ENCODE measurements around the gene FPR2.

FPR2 gene

GRCh38 chr19:51786646-51787494 is 25.9 kb downstream of the FPR2 start:
- CTCF ChIA-PET = no interaction called here
- POLR2A ChIA-PET = no interaction called here
- Histone ChIP-seq H3K4me1 (ENCODE audit: control insufficient read depth, insufficient read depth, low read length) (no peaks in the 10 kb centered on the region), H3K9me3 (ENCODE audit: control insufficient read depth, insufficient read depth, low read depth, low read length) (no peaks in the 10 kb centered on the region), H3K27ac (ENCODE audit: extremely low read depth, low read depth, low read length) (no peak overlapping the region), H3K4me3 (ENCODE audit: low read depth, low read length) (no peak overlapping the region), H3K36me3 (ENCODE audit: control insufficient read depth in 2 of 2, insufficient read depth in 1 of 2, low read length in 2 of 2) (no peaks in the 10 kb centered on the region)
- TF ChIP-seq ZBTB49 (tag by site-specific recombination; IDR thresholded peaks at IDR 0.05; ENCODE audit: low read depth) (no peak), ZNF239 (tag by site-specific recombination; IDR thresholded peaks at IDR 0.05) (no peak), ZNF324 (tag by site-specific recombination; IDR thresholded peaks at IDR 0.05) (no peak), ZBTB20 (tag by site-specific recombination; IDR thresholded peaks at IDR 0.05) (no peak), ZNF624 (tag by site-specific recombination; IDR thresholded peaks at IDR 0.05) (no peak), PRDM2 (tag by site-specific recombination; IDR thresholded peaks at IDR 0.05; ENCODE audit: borderline replicate concordance) (no peak), ZNF670 (tag by site-specific recombination; IDR thresholded peaks at IDR 0.05; ENCODE audit: low read depth) (no peak), ZNF366 (tag by site-specific recombination; conservative IDR thresholded peaks at IDR 0.05) (no peak), RBAK (tag by site-specific recombination; IDR thresholded peaks at IDR 0.05) (no peak), ZNF791 (tag by site-specific recombination; IDR thresholded peaks at IDR 0.05) (no peak), ZNF354C (tag by site-specific recombination; IDR thresholded peaks at IDR 0.05; ENCODE audit: borderline replicate concordance, low read depth) (no peak), ZNF585B (tag by site-specific recombination; IDR thresholded peaks at IDR 0.05) (no peak), KLF1 (tag by site-specific recombination; IDR thresholded peaks at IDR 0.05) (no peak), ZNF768 (tag by site-specific recombination; IDR thresholded peaks at IDR 0.05) (no peak), ZNF580 (tag by site-specific recombination; IDR thresholded peaks at IDR 0.05) (no peak), YY1 (tag by site-specific recombination; IDR thresholded peaks at IDR 0.05) (no peak), ZNF132 (tag by site-specific recombination; IDR thresholded peaks at IDR 0.05; ENCODE audit: borderline replicate concordance) (no peak)

- POLR2A ChIA-PET = no interaction called here
- TF ChIP-seq BCL11A (tag by site-specific recombination; IDR thresholded peaks at IDR 0.05; ENCODE audit: low read depth) (no peak), KLF9 (tag by site-specific recombination; IDR thresholded peaks at IDR 0.05; ENCODE audit: low read depth) (no peak), ZNF394 (tag by site-specific recombination; IDR thresholded peaks at IDR 0.05; ENCODE audit: borderline replicate concordance) (no peak), GLI2 (tag by site-specific recombination; IDR thresholded peaks at IDR 0.05; ENCODE audit: borderline replicate concordance, low read depth) (no peak), ZNF132 (tag by site-specific recombination; IDR thresholded peaks at IDR 0.05; ENCODE audit: borderline replicate concordance) (no peak), ZNF18 (tag by site-specific recombination; IDR thresholded peaks at IDR 0.05) (no peak), ZNF514 (tag by site-specific recombination; IDR thresholded peaks at IDR 0.05) (no peak), ZNF214 (tag by site-specific recombination; IDR thresholded peaks at IDR 0.05; ENCODE audit: borderline replicate concordance) (no peak), GLI4 (tag by site-specific recombination; IDR thresholded peaks at IDR 0.05) (no peak)
- Histone ChIP-seq H3K9me3 (ENCODE audit: control insufficient read depth, insufficient read depth, low read depth, low read length) (no peaks in the 10 kb centered on the region), H3K27ac (ENCODE audit: extremely low read depth, low read depth, low read length) (no peak overlapping the region), H3K4me1 (ENCODE audit: control insufficient read depth, insufficient read depth, low read length) (no peaks in the 10 kb centered on the region), H3K4me3 (ENCODE audit: low read depth, low read length) (no peak overlapping the region), H3K36me3 (ENCODE audit: control insufficient read depth in 2 of 2, insufficient read depth in 1 of 2, low read length in 2 of 2) (no peaks in the 10 kb centered on the region)
- CTCF ChIA-PET = no interaction called here
These were observed 27.0 kb downstream of the FPR2 start for GRCh38 chr19:51788029-51788428.

Measured in HEK293 (cell line).